LNCaP clone FGC (cell line): ENCODE results near the gene NPB.

Experiments
- DNase-seq: peaks from one replicate; pipeline ENCODE4 v3.0.0-alpha.2; 2011; ENCODE audit warnings: low read depth
- H3K4me3 ChIP-seq: 2 replicates; pipeline ENCODE4 v1.5.1; 2011; ENCODE audit warnings: mild to moderate bottlenecking, low read depth, low read length, control low read depth
- CTCF ChIP-seq: IDR thresholded peaks from 2 replicates; pipeline ENCODE4 v1.5.1; 2012; ENCODE audit warnings: mild to moderate bottlenecking; ENCODE audit not compliant: control insufficient read depth, insufficient read depth; ENCODE audit errors: extremely low read depth

The NPB gene

GRCh38 chr17:81942167-81942553 is 40.1 kb downstream of the NPB start:
- TF ChIP-seq CTCF = no peak
- no peak for DNase-seq
- no peak overlapping the region for H3K4me3 ChIP-seq

GRCh38 chr17:81944858-81945257 is 42.8 kb downstream of the NPB start:
- no peak for TF ChIP-seq CTCF
- no peak for DNase-seq
- H3K4me3 ChIP-seq = no peak overlapping the region

GRCh38 chr17:81947189-81947588 is 45.2 kb downstream of the NPB start, which contains the start of gene MYADML2:
Gene MYADML2, minus strand, starts transcription at chr17:81947233. Its CDS starts 5,492 bp downstream, at chr17:81941741.
- no peak for DNase-seq
- no peak within 1 kb of the TSS for H3K4me3 ChIP-seq
- TF ChIP-seq CTCF = no peak

DNA sequence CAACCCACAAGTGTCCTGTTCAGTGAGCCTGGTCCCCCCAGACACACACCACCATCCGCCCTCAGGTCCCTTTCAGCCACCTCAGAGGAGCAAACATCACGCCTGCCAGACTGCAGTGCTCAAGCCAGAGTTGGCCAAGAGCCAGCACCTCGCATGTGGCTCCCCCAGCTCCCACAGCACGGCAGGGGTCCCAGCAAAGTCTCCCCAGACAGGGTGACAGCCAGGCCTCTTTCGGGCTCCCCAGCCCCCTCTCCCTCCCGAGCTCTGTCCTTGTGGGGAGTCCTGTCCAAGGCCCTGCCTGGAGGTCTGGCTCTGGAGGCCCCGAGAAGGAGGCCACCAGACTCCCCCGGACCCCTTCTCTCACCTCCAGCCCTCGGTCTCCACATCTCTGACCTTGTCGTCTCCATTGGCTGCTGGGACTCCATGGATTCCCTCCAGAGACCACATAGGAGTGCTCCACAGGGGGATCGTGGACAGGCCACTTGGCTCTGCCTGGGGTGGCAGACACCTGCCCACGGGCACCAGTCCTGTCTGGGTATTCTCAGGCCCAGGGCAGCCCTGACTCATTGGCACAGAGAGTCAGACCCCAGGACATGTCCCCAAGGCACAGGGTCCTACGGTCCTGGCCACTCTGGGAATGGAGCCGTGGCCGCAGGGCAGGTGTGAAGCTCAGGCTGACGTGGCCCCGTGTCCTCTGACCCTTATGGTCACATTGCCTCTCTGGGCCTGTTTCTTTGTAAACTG is 46.8 kb downstream of the NPB start:
- DNase-seq = no peak
- H3K4me3 ChIP-seq = no peak overlapping the region
- no peak for TF ChIP-seq CTCF

DNA sequence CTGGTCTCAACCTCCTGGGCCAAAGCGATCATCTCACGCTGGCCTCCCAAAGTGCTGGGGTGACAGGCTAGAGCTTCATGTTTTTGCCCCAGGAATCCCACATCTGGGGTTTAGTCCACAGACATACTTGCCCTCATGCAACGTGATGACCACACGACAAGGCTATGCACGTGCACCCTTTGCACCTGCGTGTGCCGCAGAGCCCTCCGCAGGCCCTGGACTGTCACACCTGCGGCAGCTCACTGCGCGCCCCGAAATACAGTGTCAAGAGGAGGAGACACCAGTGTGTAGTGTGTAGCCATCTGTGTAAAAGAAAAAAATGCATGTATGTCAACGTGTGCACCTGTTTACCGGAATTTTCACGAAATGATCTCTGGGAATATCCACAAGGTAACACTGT is 48.5 kb downstream of the NPB start:
- TF ChIP-seq CTCF = no peak
- no peak overlapping the region for H3K4me3 ChIP-seq
- DNase-seq = no peak

- DNase-seq = no peak
- H3K4me3 ChIP-seq = no peak overlapping the region
- no peak for TF ChIP-seq CTCF
These were observed 50.0 kb downstream of the NPB start for GRCh38 chr17:81951785-81952684.
